LNCaP clone FGC (cell line): ENCODE data around the gene LY86.

Experiments
- DNase-seq: peaks from one replicate; pipeline ENCODE4 v3.0.0-alpha.2; 2011; ENCODE audit warnings: low read depth
- H3K4me3 ChIP-seq: 2 replicates; pipeline ENCODE4 v1.5.1; 2011; ENCODE audit warnings: mild to moderate bottlenecking, low read depth, low read length, control low read depth
- TF ChIP-seq, protein P1 (sequence below): IDR thresholded peaks from 2 replicates; pipeline ENCODE4 v1.5.1; 2012; ENCODE audit warnings: mild to moderate bottlenecking; ENCODE audit not compliant: control insufficient read depth, insufficient read depth; ENCODE audit errors: extremely low read depth

The LY86 gene

DNA sequence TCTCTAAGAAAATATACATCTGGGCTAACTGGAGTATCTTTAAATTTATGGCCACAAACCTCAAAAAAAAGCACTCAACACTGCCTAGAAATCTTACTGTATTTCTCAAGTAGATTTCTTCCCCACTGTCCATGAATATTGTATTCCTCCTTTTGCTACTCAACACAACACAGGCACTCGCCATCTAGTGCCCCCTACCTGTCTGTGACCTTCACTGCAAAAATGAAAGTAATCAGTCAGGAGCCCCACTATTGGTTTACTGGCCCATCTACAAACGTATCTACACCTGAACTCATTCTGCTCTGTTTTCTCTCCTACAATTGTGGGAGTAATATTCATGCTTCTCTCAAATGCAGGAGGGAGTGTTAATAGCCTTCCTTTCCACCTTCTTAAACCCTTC lies 58.3 kb downstream of the LY86 start:
- H3K4me3 ChIP-seq = no peak overlapping the region
- no peak for DNase-seq
- TF ChIP-seq, protein P1, sequence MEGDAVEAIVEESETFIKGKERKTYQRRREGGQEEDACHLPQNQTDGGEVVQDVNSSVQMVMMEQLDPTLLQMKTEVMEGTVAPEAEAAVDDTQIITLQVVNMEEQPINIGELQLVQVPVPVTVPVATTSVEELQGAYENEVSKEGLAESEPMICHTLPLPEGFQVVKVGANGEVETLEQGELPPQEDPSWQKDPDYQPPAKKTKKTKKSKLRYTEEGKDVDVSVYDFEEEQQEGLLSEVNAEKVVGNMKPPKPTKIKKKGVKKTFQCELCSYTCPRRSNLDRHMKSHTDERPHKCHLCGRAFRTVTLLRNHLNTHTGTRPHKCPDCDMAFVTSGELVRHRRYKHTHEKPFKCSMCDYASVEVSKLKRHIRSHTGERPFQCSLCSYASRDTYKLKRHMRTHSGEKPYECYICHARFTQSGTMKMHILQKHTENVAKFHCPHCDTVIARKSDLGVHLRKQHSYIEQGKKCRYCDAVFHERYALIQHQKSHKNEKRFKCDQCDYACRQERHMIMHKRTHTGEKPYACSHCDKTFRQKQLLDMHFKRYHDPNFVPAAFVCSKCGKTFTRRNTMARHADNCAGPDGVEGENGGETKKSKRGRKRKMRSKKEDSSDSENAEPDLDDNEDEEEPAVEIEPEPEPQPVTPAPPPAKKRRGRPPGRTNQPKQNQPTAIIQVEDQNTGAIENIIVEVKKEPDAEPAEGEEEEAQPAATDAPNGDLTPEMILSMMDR = 0 out of 2 replicates have a peak, but pooled peaks have one; percentile 16

DNA sequence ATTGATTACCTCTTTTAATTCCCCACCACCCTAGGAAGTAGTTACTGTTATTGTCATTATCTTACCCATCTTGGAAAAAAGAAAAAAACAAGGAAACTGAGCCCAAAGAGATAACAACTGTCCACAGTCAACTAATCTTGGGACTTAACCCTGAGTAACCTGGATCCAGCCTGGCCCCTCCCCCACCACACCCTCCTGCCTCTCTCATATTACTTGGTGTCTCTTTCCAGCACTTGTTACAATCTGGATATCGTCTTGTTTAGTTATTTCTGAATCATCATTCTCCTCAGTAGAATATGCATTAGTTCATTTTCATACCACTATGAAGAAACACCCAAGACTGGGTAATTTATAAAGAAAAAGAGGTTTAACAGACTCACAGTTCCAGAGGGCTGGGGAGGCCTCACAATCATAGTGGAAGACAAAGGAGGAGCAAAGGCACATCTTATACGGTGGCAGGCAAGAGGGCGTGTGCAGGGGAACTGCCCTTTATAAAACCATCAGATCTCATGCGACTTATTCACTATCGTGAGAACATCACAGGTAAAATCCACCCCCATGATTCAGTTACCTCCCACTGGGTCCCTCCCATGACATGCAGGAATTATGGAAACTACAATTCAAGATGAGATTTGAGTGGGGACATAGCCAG lies 60.3 kb downstream of the LY86 start:
- DNase-seq = no peak
- TF ChIP-seq, protein P1 = no peak
- H3K4me3 ChIP-seq = no peak overlapping the region

DNA sequence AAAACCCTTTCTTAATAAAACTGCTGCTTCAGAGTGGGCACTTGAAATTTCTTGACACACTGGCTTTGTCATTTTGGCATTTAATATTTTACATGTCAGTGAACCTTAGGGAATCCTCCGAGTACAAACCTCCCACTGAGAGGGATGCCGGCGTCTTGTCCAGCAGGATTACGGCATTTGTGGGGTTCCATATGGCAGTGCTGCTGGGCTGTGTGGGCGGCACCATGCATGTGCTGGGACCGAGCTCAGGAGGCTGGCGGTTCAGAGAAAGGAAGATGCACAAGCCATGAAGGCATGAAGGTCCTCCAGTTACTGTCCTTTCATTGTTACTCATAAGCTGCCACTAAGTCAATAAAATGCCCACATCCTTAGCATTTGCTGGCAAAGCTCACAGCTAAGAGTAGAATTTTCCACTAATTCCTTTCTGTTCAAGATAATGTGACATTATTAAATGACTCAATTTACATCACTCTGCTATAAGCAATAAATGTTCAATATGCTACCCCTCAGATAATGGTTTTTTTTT lies 61.4 kb downstream of the LY86 start:
- no peak overlapping the region for H3K4me3 ChIP-seq
- TF ChIP-seq, protein P1 = no peak
- no peak for DNase-seq

DNA sequence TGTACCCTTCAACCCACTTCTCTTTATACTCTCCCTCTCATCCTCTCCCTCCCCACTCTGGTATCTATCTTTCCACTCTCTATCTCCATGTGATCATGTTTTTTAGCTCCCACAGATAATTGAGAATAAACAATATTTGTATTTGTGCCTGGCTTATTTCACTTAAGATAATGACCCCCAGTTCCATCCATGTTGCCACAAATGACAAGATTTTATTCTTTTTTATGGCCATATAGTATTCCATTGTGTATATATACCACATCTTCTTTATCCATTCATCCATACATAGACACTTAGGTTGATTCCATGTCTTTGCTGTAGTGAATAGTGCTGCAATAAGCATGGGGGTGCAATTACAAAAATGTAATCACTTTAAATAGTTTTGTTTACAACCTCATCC lies 62.3 kb downstream of the LY86 start:
- TF ChIP-seq, protein P1 = no peak
- no peak for DNase-seq
- H3K4me3 ChIP-seq = no peak overlapping the region

DNA sequence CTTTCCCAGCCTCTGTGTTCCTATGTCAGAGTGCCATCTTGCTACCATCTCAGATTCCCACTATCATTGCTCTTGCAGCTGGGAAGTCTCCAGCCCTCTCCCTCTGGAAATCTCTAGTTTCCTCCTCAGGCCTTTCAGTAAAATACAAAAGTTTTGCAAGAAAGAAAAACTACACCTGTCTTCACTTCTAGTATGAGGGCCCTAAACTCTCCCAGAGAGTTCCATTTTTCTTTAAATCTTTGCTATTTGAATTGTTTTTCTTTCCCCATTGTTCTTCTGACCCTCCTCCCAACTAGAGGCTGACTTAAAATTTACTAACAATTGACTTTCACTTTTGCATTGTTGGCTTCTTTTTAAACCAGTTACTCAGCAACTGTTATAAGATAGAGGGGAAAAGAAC lies 62.8 kb downstream of the LY86 start:
- no peak for DNase-seq
- TF ChIP-seq, protein P1 = no peak
- no peak overlapping the region for H3K4me3 ChIP-seq

DNA sequence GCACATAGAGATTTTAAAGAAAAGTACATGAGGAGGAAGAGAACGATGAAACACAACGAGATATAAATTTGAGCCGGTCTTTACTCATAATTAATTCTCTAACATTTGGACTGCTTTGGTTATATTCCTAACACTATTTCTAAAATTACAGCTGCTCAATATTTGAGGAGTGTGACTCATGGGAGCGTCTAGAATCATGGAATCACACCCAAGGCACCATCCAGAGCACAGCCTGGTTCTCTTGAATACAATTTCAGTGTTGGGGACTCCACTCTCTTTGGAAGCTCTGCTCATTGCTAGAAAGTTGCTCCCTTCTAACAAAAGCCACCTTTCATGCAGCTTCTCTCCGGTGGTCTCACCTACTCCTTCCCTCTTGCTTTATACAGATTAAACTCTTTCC lies 64.4 kb downstream of the LY86 start:
- TF ChIP-seq, protein P1 = no peak
- H3K4me3 ChIP-seq = no peak overlapping the region
- DNase-seq = no peak
